Tibial nerve (tissue), 4 donors: ENCODE measurements around the gene FIGLA. TPM values are rescaled to one million over a fixed set of nuclear protein-coding genes. Genes with fewer than 3 reads are reported as not detected.
"Not testable (repeated sequence)": the region's sequence is repeated elsewhere in the genome, so short reads cannot be mapped to it uniquely, and the experiment has no call there.

Experiments used
- DNase-seq, 2 donors: peaks; one replicate each; pipeline ENCODE4 v3.0.0-alpha.2; 2019; ENCODE audit warnings: low spot score in 2 of 2
- H3K27ac ChIP-seq, 4 donors: fragments of 200-600 bp; sonication (generic) in 3 of 4; one replicate each; pipeline ENCODE4 v1.5.1; 2017 to 2019; ENCODE audit warnings: mild to moderate bottlenecking in 1 of 4
- H3K27me3 ChIP-seq, 2 donors: fragments of 200-600 bp; sonication (generic) in 1 of 2; one replicate each; pipeline versions ENCODE4 v1.5.1 to v1.6.0; 2017 to 2019
- H3K36me3 ChIP-seq, 3 donors: fragments of 200-600 bp; sonication (generic); one replicate each; pipeline ENCODE4 v1.5.1; 2018 to 2019
- H3K4me1 ChIP-seq, 4 donors: fragments of 200-600 bp; sonication (generic) in 3 of 4; one replicate each; pipeline ENCODE4 v1.5.1; 2017 to 2019
- H3K4me3 ChIP-seq, 4 donors: fragments of 200-600 bp; sonication (generic) in 3 of 4; one replicate each; pipeline ENCODE4 v1.5.1; 2017 to 2019; ENCODE audit warnings: mild to moderate bottlenecking in 1 of 4, moderate library complexity in 1 of 4
- H3K9me3 ChIP-seq, 4 donors: fragments of 200-600 bp; sonication (generic) in 3 of 4; one replicate each; pipeline ENCODE4 v1.5.1; 2017 to 2019
- EP300 ChIP-seq, 2 donors: sonication (generic); formaldehyde crosslinking; IDR thresholded peaks; one replicate each; pipeline ENCODE4 v1.6.1; 2017; ENCODE audit warnings: antibody characterized with exemption in 2 of 2, mild to moderate bottlenecking in 1 of 2
- POLR2A ChIP-seq, 2 donors: fragments of 450-650 bp; IDR thresholded peaks; one replicate each; pipeline ENCODE4 v1.6.1; 2017; ENCODE audit warnings: antibody characterized with exemption in 2 of 2, mild to moderate bottlenecking in 2 of 2, moderate library complexity in 2 of 2
- WGBS, 2 donors: methylation state at CpG; one replicate each; pipeline ENCODE4 v1.1.5; 2018; 5-methylcytosine and 5-hydroxymethylcytosine counted together
- total RNA-seq, 4 donors: library from RNA; depleted of rRNA; stranded (reverse); fragments of >200 nt; gene quantifications; one replicate each; pipeline ENCODE4 v1.1.0, GENCODE V29; 2016
- TF ChIP-seq, protein P1 (sequence below), 5 experiments: fragments of 200-600 bp in 3 of 5; fragments of 450-650 bp in 2 of 5; sonication (generic) in 3 of 5; IDR thresholded peaks; one replicate each; pipeline ENCODE4 v1.5.1; 2016 to 2019; ENCODE audit warnings: antibody characterized with exemption in 5 of 5, mild to moderate bottlenecking in 3 of 5, moderate library complexity in 2 of 5

FIGLA gene
- total RNA-seq, 4 donors from 2014 or later = not detected

- Histone ChIP-seq H3K4me3 (no peak overlapping the region), H3K9me3 (no peaks in the 10 kb centered on the region), H3K27me3 (no peaks in the 10 kb centered on the region), H3K4me1 (no peaks in the 10 kb centered on the region), H3K36me3 (no peaks in the 10 kb centered on the region), H3K27ac (no peak overlapping the region)
- DNase-seq = no peak
- no peak for TF ChIP-seq POLR2A (IDR thresholded peaks at IDR 0.05)
- TF ChIP-seq EP300 (IDR thresholded peaks at IDR 0.05) = no peak
- TF ChIP-seq, protein P1, sequence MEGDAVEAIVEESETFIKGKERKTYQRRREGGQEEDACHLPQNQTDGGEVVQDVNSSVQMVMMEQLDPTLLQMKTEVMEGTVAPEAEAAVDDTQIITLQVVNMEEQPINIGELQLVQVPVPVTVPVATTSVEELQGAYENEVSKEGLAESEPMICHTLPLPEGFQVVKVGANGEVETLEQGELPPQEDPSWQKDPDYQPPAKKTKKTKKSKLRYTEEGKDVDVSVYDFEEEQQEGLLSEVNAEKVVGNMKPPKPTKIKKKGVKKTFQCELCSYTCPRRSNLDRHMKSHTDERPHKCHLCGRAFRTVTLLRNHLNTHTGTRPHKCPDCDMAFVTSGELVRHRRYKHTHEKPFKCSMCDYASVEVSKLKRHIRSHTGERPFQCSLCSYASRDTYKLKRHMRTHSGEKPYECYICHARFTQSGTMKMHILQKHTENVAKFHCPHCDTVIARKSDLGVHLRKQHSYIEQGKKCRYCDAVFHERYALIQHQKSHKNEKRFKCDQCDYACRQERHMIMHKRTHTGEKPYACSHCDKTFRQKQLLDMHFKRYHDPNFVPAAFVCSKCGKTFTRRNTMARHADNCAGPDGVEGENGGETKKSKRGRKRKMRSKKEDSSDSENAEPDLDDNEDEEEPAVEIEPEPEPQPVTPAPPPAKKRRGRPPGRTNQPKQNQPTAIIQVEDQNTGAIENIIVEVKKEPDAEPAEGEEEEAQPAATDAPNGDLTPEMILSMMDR (IDR thresholded peaks at IDR 0.05) = no peak
- WGBS, 2 donors = 54 to 60% methylated on average over 5 of the region's 5 CpGs
Observed at GRCh38 chr2:70746094-70746974, 44.1 kb downstream of the FIGLA start.

GRCh38 chr2:70745276-70745825, 45.1 kb downstream of the FIGLA start:
- Histone ChIP-seq H3K27me3 (no peaks in the 10 kb centered on the region), H3K4me1 (no peaks in the 10 kb centered on the region), H3K36me3 (no peaks in the 10 kb centered on the region), H3K27ac (no peak overlapping the region), H3K4me3 (no peak overlapping the region), H3K9me3 (no peaks in the 10 kb centered on the region)
- 60 to 69% methylated on average over 3 of the region's 3 CpGs for WGBS, 2 donors
- TF ChIP-seq EP300 (IDR thresholded peaks at IDR 0.05) (no peak), POLR2A (IDR thresholded peaks at IDR 0.05) (no peak)
- TF ChIP-seq, protein P1 (IDR thresholded peaks at IDR 0.05) = no peak
- DNase-seq = no peak

DNA sequence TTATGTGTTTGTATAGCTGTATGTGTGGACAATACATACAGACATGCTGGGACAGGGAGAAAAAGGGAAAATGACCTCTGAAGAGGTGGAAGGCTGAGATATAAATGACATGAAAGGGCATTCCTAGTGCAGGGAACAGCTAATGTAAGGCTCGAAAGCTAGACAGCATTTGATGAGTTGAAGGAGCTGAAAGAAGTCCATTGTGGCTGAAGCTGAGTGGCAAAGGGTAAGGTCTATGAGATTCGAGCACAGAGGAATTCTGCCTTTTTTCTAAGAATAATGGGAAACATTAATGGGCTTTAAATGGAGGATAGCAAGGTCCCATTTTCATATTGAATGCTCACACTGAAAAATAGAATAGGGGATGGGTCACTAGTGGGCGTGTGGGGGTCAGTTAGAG, 46.0 kb downstream of the FIGLA start:
- Histone ChIP-seq H3K27me3 (no peaks in the 10 kb centered on the region), H3K4me3 (no peak overlapping the region), H3K9me3 (peaks cover 0 to 5% (median 0%) of the 10 kb centered on the region in 4 donors), H3K27ac (no peak overlapping the region), H3K36me3 (no peaks in the 10 kb centered on the region), H3K4me1 (no peaks in the 10 kb centered on the region)
- DNase-seq = no peak
- WGBS, 2 donors = 39 to 47% methylated on average over 3 of the region's 3 CpGs
- no peak for TF ChIP-seq EP300 (IDR thresholded peaks at IDR 0.05)
- TF ChIP-seq, protein P1 (IDR thresholded peaks at IDR 0.05) = no peak
- TF ChIP-seq POLR2A (IDR thresholded peaks at IDR 0.05) = no peak

- H3K9me3 ChIP-seq = peaks cover 0 to 6% (median 0%) of the 10 kb centered on the region in 4 donors
- H3K4me1 ChIP-seq = no peaks in the 10 kb centered on the region
- TF ChIP-seq EP300 (IDR thresholded peaks at IDR 0.05) (no peak), POLR2A (IDR thresholded peaks at IDR 0.05) (no peak)
- TF ChIP-seq, protein P1 (IDR thresholded peaks at IDR 0.05) = no peak
- H3K36me3 ChIP-seq = no peaks in the 10 kb centered on the region
- DNase-seq = no peak
- H3K27me3 ChIP-seq = no peaks in the 10 kb centered on the region
- H3K4me3 ChIP-seq = no peak overlapping the region
- no peak overlapping the region for H3K27ac ChIP-seq
Observed at GRCh38 chr2:70743677-70744076, 46.8 kb downstream of the FIGLA start.

- no peak for DNase-seq
- Histone ChIP-seq H3K4me1 (no peaks in the 10 kb centered on the region), H3K27ac (no peak overlapping the region), H3K4me3 (no peak overlapping the region), H3K9me3 (peaks cover 0 to 6% (median 0%) of the 10 kb centered on the region in 4 donors), H3K36me3 (no peaks in the 10 kb centered on the region), H3K27me3 (no peaks in the 10 kb centered on the region)
- WGBS, 2 donors = 89 to 90% methylated on average over 4 of the region's 4 CpGs
- no peak for TF ChIP-seq POLR2A (IDR thresholded peaks at IDR 0.05)
- TF ChIP-seq, protein P1 (IDR thresholded peaks at IDR 0.05) = no peak
- TF ChIP-seq EP300 (IDR thresholded peaks at IDR 0.05) = no peak
Observed at GRCh38 chr2:70743068-70743467, 47.4 kb downstream of the FIGLA start.

- WGBS, 2 donors = 98 to 100% methylated on average over 1 of the region's 1 CpG
- not testable (repeated sequence) for H3K27me3 ChIP-seq, DNase-seq, H3K27ac ChIP-seq, H3K36me3 ChIP-seq, H3K4me1 ChIP-seq, H3K9me3 ChIP-seq, H3K4me3 ChIP-seq
Observed at GRCh38 chr2:70739492-70739891, 51.0 kb downstream of the FIGLA start.
